ENCODE data around the gene TXNRD3. TPM values are rescaled to one million over a fixed set of nuclear protein-coding genes. Genes with fewer than 3 reads are reported as not detected.

Gene TXNRD3
- total and polyA plus RNA-seq, 4 donors: 7.0 to 11.0 (median 7.7) TPM

- Histone ChIP-seq H3K9me3 (ENCODE audit: control insufficient read depth in 4 of 4, low read length in 3 of 4) (no peaks in the 10 kb centered on the region), H3K4me1 (ENCODE audit: control insufficient read depth in 4 of 4, insufficient read depth in 4 of 4, low read length in 3 of 4) (no peaks in the 10 kb centered on the region), H3K36me3 (ENCODE audit: control insufficient read depth in 4 of 4, insufficient read depth in 3 of 4, low read depth in 1 of 4, low read length in 3 of 4) (peaks cover 0 to 11% (median 5%) of the 10 kb centered on the region in 4 donors), H3K27me3 (ENCODE audit: control insufficient read depth in 4 of 4, insufficient read depth in 4 of 4, low read length in 3 of 4) (no peaks in the 10 kb centered on the region), H3K4me3 (ENCODE audit: low read depth in 1 of 3, low read length in 3 of 3) (no peak overlapping the region), H3K9ac (ENCODE audit: low read depth in 1 of 2, low read length in 2 of 2) (no peak overlapping the region), H3K27ac (ENCODE audit: low read depth in 1 of 2, low read length in 2 of 2) (no peak overlapping the region)
- 90% methylated on average over 2 of the region's 2 CpGs for WGBS
- TF ChIP-seq HNF4G (IDR thresholded peaks at IDR 0.05) (no peak), CTCF (IDR thresholded peaks at IDR 0.05; ENCODE audit: low read depth, low read length, missing input control) (no peak), ZBTB33 (IDR thresholded peaks at IDR 0.05) (no peak), JUND (IDR thresholded peaks at IDR 0.05) (no peak), FOXA2 (IDR thresholded peaks at IDR 0.05) (no peak), REST (IDR thresholded peaks at IDR 0.05) (no peak), SP1 (IDR thresholded peaks at IDR 0.05) (no peak), YY1 (IDR thresholded peaks at IDR 0.05) (no peak), NR2F2 (IDR thresholded peaks at IDR 0.05) (no peak), GABPA (IDR thresholded peaks at IDR 0.05 in 1 of 2, conservative IDR thresholded peaks at IDR 0.05 in 1 of 2) (no peak), MAX (IDR thresholded peaks at IDR 0.05) (no peak), FOXA1 (IDR thresholded peaks at IDR 0.05) (no peak), ATF3 (IDR thresholded peaks at IDR 0.05) (no peak), EGR1 (IDR thresholded peaks at IDR 0.05; ENCODE audit: low read depth in 2 of 2) (no peak), TAF1 (conservative IDR thresholded peaks at IDR 0.05) (no peak), RXRA (IDR thresholded peaks at IDR 0.05) (no peak)
- no peak for DNase-seq (ENCODE audit: low spot score)
Measured at GRCh38 chr3:126616931-126617330, 38.0 kb downstream of the TXNRD3 start.

Data from liver (tissue), 9 donors.